IPS DF 19.7 (cell line): Measurements from ENCODE around the gene WDR83.
"Not testable (repeated sequence)": the region's sequence is repeated elsewhere in the genome, so short reads cannot be mapped to it uniquely, and the experiment has no call there.

Experiments used
- DNase-seq: peaks from one replicate; pipeline ENCODE4 v3.0.0-alpha.2; 2013; ENCODE audit warnings: low read depth, low spot score

Gene WDR83

GRCh38 chr19:12656899-12657571, 9.6 kb upstream of the WDR83 start:
- DNase-seq: no peak

GRCh38 chr19:12657966-12658365, 8.6 kb upstream of the WDR83 start:
- DNase-seq: no peak

- DNase-seq: no peak
Measured at GRCh38 chr19:12660980-12661379, 5.6 kb upstream of the WDR83 start.

GRCh38 chr19:12664406-12665280, 2.0 kb upstream of the WDR83 start:
- no peak for DNase-seq

- no peak for DNase-seq
Measured at GRCh38 chr19:12665281-12665573, 1.4 kb upstream of the WDR83 start.

GRCh38 chr19:12665671-12666264, 839 bp upstream of the WDR83 start:
- DNase-seq: no peak

- DNase-seq: no peak
Measured at GRCh38 chr19:12667731-12668302, 1.2 kb downstream of the WDR83 start.

- no peak for DNase-seq
Measured at GRCh38 chr19:12668346-12668745, 1.7 kb downstream of the WDR83 start.

- DNase-seq: no peak
Measured at GRCh38 chr19:12668932-12669269, 2.3 kb downstream of the WDR83 start.

- no peak for DNase-seq
Measured at GRCh38 chr19:12669270-12670158, 2.9 kb downstream of the WDR83 start.

GRCh38 chr19:12670159-12670928, 3.7 kb downstream of the WDR83 start:
- no peak for DNase-seq

- DNase-seq: no peak
Measured at GRCh38 chr19:12672744-12673143, 6.1 kb downstream of the WDR83 start.

GRCh38 chr19:12675399-12675798, 8.8 kb downstream of the WDR83 start:
- no peak for DNase-seq

GRCh38 chr19:12675940-12676339, 9.3 kb downstream of the WDR83 start:
- DNase-seq: no peak

GRCh38 chr19:12676384-12676792, 9.8 kb downstream of the WDR83 start:
- no peak for DNase-seq

- no peak for DNase-seq
Measured at GRCh38 chr19:12676928-12677327, 10.3 kb downstream of the WDR83 start.

GRCh38 chr19:12678039-12678438, 11.4 kb downstream of the WDR83 start:
- not testable (repeated sequence) for DNase-seq

- DNase-seq: no peak
Measured at GRCh38 chr19:12680034-12680433, 13.4 kb downstream of the WDR83 start.

GRCh38 chr19:12681074-12681987, 14.7 kb downstream of the WDR83 start, which contains the start of gene DHPS:
DHPS (minus strand) TSS chr19:12681880; CDS start chr19:12681766, 114 bp downstream.
- DNase-seq: peak; percentile 99

GRCh38 chr19:12685831-12686230, 19.2 kb downstream of the WDR83 start:
- DNase-seq: no peak
